ENCODE measurements around the gene LRRC41.

Gene LRRC41

GRCh38 chr1:46275030-46275337 lies 28.4 kb downstream of the LRRC41 start:
- H3K9me3 ChIP-seq (ENCODE audit: insufficient read depth, low read length), result no peaks in the 10 kb centered on the region
- H3F3A ChIP-seq (ENCODE audit: insufficient read depth), result 0 out of 2 replicates have a peak, but pooled peaks cover 4% of the 10 kb centered on the region
- no peaks in the 10 kb centered on the region for H3K27me3 ChIP-seq (ENCODE audit: low read length)
- no peaks in the 10 kb centered on the region for H4K20me1 ChIP-seq (ENCODE audit: low read depth, low read length)
- no peaks in the 10 kb centered on the region for H3K79me2 ChIP-seq (ENCODE audit: insufficient read depth, low read length)
- no peaks in the 10 kb centered on the region for H3K9me2 ChIP-seq (replicated peaks; ENCODE audit: insufficient read depth, low read length)
- no peak for TF ChIP-seq CTCF (IDR thresholded peaks at IDR 0.05; ENCODE audit: insufficient read depth, low read length, poor library complexity, severe bottlenecking)
- TF ChIP-seq EZH2phosphoT487 (conservative IDR thresholded peaks at IDR 0.05; ENCODE audit: low read length), result no peak
- no peak overlapping the region for H3K9ac ChIP-seq (ENCODE audit: low read length)
- H2AFZ ChIP-seq (ENCODE audit: low read depth, low read length, severe bottlenecking), result no peak overlapping the region
- no peak overlapping the region for H3K4me3 ChIP-seq (ENCODE audit: insufficient read depth, low read length, poor library complexity, severe bottlenecking)
- H3K36me3 ChIP-seq (ENCODE audit: low read length), result peaks cover 26% of the 10 kb centered on the region
- no peak overlapping the region for H3K27ac ChIP-seq (ENCODE audit: low read depth, low read length)
- H3K4me2 ChIP-seq (ENCODE audit: low read depth, low read length, poor library complexity, severe bottlenecking), result no peak overlapping the region

- Histone ChIP-seq H3K79me2 (ENCODE audit: insufficient read depth, low read length) (no peaks in the 10 kb centered on the region), H3K27me3 (ENCODE audit: low read length) (no peaks in the 10 kb centered on the region), H4K20me1 (ENCODE audit: low read depth, low read length) (no peaks in the 10 kb centered on the region), H3K27ac (ENCODE audit: low read depth, low read length) (no peak overlapping the region), H3K4me3 (ENCODE audit: insufficient read depth, low read length, poor library complexity, severe bottlenecking) (no peak overlapping the region), H2AFZ (ENCODE audit: low read depth, low read length, severe bottlenecking) (no peak overlapping the region), H3F3A (ENCODE audit: insufficient read depth) (0 out of 2 replicates have a peak, but pooled peaks cover 2% of the 10 kb centered on the region), H3K9me2 (replicated peaks; ENCODE audit: insufficient read depth, low read length) (no peaks in the 10 kb centered on the region), H3K36me3 (ENCODE audit: low read length) (peaks cover 26% of the 10 kb centered on the region), H3K9ac (ENCODE audit: low read length) (no peak overlapping the region), H3K4me2 (ENCODE audit: low read depth, low read length, poor library complexity, severe bottlenecking) (no peak overlapping the region), H3K9me3 (ENCODE audit: insufficient read depth, low read length) (no peaks in the 10 kb centered on the region)
- TF ChIP-seq EZH2phosphoT487 (conservative IDR thresholded peaks at IDR 0.05; ENCODE audit: low read length) (no peak), CTCF (IDR thresholded peaks at IDR 0.05; ENCODE audit: insufficient read depth, low read length, poor library complexity, severe bottlenecking) (no peak)
These were observed 29.0 kb downstream of the LRRC41 start for GRCh38 chr1:46274225-46275029.

GRCh38 chr1:46268578-46268977 lies 34.8 kb downstream of the LRRC41 start:
- TF ChIP-seq EZH2phosphoT487 (conservative IDR thresholded peaks at IDR 0.05; ENCODE audit: low read length), result no peak
- TF ChIP-seq CTCF (IDR thresholded peaks at IDR 0.05; ENCODE audit: insufficient read depth, low read length, poor library complexity, severe bottlenecking), result no peak
- H3K27ac ChIP-seq (ENCODE audit: low read depth, low read length), result no peak overlapping the region
- no peaks in the 10 kb centered on the region for H3K27me3 ChIP-seq (ENCODE audit: low read length)
- no peak overlapping the region for H3K4me2 ChIP-seq (ENCODE audit: low read depth, low read length, poor library complexity, severe bottlenecking)
- no peaks in the 10 kb centered on the region for H3F3A ChIP-seq (ENCODE audit: insufficient read depth)
- H3K4me3 ChIP-seq (ENCODE audit: insufficient read depth, low read length, poor library complexity, severe bottlenecking), result no peak overlapping the region
- H4K20me1 ChIP-seq (ENCODE audit: low read depth, low read length), result no peaks in the 10 kb centered on the region
- H3K36me3 ChIP-seq (ENCODE audit: low read length), result peaks cover 53% of the 10 kb centered on the region
- H2AFZ ChIP-seq (ENCODE audit: low read depth, low read length, severe bottlenecking), result no peak overlapping the region
- no peak overlapping the region for H3K9ac ChIP-seq (ENCODE audit: low read length)
- no peaks in the 10 kb centered on the region for H3K9me3 ChIP-seq (ENCODE audit: insufficient read depth, low read length)
- no peaks in the 10 kb centered on the region for H3K9me2 ChIP-seq (replicated peaks; ENCODE audit: insufficient read depth, low read length)
- H3K79me2 ChIP-seq (ENCODE audit: insufficient read depth, low read length), result no peaks in the 10 kb centered on the region
